Daoy (cell line): ENCODE measurements around the gene LINS1. TPM values are rescaled to one million over a fixed set of nuclear protein-coding genes. Genes with fewer than 3 reads are reported as not detected.
A peak's percentile ranks its signal among the peaks of the same experiment; 100 is the strongest.

Source experiments
- DNase-seq: peaks from one replicate; pipeline ENCODE4 v3.0.0-alpha.2; 2015; ENCODE audit warnings: low read depth
- total RNA-seq: library from RNA; depleted of rRNA; stranded (reverse); fragments of >200 nt; shearing (Covaris generic); gene quantifications from 2 replicates; pipeline ENCODE4 v1.2.3, GENCODE V29; 2014; rRNA removed

The LINS1 gene, protein sequence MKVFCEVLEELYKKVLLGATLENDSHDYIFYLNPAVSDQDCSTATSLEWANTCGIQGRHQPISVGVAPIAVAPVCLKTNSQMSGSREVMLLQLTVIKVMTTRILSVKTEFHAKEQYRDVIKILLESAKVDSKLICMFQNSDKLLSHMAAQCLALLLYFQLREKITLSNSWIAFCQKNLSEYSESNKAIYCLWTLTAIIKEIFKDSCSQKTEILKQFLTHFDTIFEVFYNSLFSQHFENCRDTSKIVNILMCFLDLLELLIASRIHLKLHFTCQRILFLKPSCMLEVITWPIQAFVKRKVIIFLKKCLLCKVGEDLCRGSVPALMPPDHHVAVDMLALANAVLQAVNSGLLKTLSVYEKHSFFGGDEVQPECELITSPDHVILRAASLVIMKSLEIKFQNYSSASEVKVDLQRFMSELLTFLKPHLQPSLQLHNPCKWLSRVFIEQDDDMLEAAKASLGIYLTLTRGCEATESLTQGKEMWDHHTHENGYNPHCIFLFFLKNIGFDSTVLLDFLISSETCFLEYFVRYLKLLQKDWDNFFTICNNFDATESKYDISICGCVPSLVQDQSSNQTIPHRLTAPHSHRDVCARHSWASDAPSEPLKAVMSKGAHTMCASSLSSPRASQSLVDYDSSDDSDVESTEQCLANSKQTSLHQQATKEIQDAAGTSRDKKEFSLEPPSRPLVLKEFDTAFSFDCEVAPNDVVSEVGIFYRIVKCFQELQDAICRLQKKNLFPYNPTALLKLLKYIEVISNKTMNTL
- 12.3 and 37.6 TPM in 2 replicates for total RNA-seq

DNA sequence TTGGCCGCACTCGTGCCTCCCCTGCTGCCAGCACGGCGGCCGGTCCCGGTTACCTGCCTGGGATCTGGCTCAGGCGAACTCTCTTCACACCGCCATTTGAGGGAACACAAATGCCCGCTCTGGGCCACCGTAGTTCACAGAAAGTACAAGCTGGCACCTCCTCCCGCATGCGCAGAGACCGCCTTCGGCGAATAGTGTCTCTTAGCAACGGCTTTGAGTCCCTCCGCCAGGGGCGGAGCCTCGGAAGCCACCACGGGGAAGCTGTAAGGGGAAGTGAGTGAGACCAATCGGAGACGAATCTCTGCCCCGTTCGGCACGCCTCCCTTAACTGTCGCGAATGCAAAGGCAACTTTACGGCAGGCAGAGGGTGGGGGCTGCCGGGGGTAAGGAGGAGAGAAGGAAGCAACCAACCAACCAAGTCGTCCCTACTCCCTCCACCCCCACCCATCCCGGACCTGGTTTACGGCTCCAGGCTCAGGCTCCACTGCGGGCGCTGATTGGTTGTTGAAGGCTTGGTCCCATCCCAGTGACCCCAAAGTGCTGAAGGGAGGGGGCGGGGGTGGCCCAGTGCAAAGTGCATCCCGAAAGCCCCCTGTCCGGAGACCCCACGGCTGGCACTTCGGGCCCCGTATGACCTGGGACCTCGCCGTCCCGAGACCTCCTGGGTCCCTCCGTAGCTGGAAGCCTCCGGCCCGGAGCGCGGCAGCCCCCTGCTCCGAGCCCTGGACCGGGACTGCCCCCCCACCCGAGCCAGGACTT is at the start of gene LINS1, which contains the start of gene ASB7:
Gene LINS1 (minus strand): TSS at position 121 of the 759 bp plus-strand sequence. CDS start 21,342 bp downstream, outside the sequence.
Gene ASB7 (plus strand): TSS at position 526 of the 759 bp plus-strand sequence. CDS start 9,628 bp downstream, outside the sequence.
- peak; percentile 100 for DNase-seq

DNA sequence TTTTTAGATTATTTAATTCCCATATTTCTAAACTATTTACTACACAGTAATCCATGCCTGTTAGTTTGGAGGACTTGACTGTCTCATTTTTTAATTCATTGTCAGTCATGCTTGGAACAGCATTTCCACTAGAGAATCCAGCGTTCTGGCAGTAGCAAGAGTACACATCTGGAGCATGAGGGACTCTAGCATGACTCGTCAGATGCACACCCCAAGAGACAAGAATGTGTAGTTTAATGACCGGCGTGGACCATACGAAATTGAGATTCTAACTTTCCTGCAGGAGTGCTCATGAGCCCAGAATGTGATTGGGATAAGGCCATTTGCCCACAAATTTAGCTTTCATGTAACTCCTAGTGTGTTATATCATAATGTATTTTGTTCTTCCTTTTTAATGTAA is 49.3 kb upstream of the LINS1 start:
- DNase-seq = no peak

DNA sequence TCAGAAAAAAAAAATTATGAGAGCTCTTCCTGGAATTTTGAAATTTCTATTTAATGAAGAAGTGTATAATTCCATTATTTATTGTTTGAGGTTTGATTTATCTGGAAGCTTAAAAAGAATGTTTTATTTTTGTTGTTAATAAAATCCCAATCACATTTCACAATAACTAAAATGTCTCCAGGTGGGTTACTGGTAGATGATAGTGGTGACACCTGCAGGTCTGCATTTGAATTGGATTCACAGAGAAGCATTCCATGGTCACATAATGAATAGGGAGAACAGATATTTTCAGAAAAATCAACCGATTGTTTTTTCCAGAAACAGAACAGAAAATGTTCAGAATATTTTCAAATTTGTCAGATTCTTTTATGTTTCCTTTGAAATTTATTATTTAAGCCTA is 48.7 kb upstream of the LINS1 start:
- no peak for DNase-seq

DNA sequence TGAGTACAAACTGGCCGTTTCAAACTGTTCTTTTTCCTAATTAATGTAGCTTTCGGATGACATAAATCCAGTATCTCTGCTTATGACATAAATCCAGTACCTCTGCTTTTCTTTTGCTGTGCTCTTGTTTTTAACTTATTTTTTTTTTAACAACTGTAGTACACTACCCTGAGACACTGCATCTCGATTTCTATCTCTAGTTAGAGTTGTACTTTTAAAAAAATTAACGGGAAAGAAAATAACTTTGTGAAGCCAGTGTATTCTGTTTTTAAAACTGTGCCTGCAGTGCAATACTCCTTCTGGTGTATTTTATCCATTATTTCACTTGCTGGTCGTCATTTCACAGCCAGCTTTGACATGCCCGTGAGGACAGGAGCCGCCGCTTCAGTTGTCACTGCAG is 47.0 kb upstream of the LINS1 start:
- no peak for DNase-seq

DNA sequence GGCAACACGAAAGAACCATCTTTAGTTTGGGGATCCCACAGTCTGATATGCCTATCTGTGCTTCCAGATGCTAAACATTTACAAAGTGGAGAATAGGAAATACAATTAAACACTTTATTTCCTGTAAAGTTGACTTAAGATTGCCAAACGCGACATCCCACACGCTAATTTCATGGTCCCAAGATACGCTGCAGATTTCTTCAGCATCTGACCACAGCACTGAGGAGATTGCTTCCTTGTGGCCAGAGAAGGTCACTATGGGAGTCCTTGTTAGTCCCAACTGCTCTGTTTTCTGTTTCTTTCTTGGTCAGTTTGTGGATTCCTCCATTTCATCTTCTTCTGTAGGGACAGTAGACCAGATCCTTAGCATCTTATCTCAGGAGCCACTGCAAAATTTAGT is 43.7 kb upstream of the LINS1 start:
- no peak for DNase-seq

DNA sequence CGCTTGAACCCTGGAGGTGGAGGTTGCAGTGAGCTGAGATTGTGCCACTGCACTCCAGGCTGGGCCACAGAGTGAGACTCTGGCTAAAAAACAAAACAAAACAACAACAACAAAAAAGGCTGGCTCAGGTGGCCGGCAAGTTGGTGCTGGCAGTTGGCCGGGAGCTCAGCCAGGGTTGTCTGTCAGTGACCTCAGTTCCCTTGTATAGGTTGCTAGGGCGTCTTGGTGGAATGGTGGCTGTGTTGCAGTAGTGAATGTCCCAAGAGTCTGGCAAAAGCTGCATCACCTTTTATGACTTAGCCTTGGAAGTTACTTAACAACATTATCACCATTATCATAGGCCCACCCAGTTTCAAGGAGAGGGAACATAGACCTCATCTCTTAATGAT is 41.0 kb upstream of the LINS1 start:
- no peak for DNase-seq

DNA sequence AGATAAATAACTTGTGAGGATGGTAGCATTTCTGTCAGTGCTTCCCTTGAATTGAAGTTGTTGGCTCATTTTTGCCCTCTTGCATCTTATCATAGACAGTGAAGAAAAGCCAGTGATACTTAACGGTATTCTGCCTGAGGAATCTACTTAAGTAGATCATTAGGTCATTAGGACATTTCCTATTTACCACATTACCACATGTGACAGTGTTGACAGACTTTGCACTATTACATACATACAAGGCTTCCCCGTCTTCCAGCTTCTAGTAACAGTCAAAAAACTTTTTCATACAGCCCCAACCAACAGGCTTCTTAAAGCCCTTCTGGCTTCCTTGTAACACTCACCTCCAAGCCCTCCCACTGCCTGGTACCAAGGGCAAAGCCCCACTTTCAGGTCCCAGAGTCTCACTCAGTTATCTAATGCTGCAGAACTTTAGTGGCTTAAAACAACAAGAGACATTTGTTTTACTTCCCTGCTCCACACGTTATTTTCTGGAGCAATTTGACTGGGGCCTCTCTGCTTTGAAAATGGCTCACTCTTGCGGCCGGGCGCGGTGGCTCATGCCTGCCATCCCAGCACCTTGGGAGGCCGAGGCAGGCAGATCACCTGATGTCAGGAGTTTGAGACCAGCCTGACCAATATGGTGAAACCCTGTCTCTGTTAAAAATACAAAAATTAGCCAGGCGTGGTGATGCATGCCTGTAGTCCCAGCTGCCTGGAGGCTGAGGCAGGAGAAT is 40.4 kb upstream of the LINS1 start:
- no peak for DNase-seq

DNA sequence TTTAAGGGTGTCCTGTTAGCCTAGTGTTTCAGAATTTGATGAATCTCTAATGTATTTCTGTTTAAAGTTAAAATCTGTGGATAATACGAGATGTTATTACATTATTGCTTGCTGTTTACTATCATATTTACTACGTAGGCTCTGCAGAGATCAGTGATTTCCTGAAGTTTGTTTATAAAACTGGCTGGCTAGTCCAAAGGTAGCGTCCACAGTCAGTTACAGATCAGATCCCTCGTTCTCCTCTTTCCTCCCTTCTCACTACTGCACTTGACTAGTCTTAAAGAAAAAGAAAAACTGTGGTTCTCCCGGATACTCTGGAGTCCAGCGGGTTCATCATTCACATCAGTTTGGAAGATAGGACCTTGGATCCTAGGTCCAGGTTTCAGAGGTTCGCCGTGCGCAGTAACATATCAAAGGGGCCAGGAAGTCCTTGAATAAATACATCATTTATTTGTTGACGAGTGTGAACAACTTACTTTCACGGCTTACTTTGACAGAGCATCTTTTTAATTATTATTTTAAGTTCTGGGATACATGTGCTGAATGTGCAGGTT is 36.3 kb upstream of the LINS1 start:
- DNase-seq = no peak

DNA sequence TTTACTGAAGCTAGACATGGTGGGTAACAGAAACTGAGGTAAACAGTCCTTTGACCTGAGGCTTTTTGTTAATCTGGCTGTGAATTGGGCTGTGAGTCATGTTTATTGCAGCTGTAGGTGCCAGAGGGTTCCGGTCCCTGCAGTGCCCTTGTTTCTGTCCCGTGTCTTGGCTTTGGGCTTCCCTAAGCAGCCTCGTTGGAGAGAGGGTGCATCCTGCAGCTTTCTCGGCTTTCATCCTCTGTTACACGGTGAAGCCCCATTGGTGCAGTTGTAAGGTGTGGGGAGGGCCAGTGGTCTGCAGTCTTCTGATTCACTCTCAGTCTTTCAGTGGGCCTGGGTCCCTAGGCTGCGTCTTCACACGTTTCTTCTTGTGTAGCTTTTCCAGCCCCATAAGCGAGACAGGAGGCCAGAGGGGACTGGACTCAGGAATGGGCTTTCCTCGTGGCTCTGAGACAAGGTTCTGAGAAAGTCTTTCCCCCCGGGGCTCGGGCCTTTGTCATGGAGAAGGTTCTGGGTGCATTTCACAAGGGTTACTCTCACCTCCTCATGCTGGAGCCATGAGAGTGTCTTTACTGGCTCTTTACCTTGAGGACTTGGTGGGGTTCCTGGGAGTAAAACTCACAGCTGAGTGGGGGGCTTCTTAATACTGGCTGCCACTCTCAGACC is 33.6 kb upstream of the LINS1 start:
- DNase-seq = peak; percentile 37

DNA sequence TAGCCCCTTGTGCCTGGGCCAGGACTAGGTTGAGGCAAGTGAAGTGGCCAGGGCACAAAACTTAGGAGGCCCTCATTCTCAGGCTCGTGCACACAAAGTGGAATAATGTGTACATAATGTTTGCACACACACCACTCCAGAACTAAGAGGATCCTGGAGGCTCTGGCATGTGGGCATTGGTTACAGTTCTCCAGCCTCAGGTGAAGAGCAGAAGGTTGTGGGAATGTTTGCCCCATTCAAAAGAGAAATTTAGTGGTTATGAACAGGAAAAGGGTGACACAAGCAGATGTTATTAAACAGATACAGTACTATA is 31.7 kb upstream of the LINS1 start:
- DNase-seq = no peak

DNA sequence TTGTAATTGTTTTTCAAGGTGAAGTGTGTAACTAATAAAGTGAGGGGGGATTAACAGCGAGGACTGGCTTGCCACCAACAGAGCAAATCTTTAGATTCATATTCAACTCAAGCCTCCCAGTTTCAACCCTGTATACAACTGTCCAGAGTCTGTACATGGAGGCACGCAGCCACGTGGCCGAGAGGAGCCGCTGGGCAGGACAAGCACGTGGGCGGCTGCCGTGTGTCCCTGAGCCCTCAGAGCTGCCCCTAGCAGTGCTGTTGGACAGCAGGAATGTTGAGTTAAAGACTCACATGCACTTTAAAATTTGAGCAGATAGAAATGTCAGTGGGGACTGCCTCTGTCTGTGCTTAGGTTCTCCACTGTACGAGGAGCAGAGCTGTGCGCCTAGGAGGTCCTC is 29.8 kb upstream of the LINS1 start:
- DNase-seq = no peak

DNA sequence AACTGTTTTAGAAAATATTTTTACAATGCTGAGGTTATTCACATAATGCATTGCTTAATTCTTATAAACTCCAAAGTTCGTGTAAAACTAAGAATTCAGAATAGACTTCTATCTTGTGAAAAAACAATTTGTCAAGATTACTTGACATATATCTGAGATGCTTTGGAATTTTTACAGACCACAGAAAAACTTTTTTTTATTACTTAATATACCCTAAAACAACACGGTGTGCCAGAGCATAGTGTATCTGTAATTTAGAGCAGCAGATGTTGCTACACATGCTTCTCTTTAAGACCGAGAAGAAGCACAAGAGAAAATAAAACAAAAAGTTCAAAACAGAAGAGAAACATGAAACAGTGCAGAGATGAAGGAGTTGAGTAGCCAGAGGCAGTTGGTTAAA is 26.8 kb upstream of the LINS1 start:
- no peak for DNase-seq

DNA sequence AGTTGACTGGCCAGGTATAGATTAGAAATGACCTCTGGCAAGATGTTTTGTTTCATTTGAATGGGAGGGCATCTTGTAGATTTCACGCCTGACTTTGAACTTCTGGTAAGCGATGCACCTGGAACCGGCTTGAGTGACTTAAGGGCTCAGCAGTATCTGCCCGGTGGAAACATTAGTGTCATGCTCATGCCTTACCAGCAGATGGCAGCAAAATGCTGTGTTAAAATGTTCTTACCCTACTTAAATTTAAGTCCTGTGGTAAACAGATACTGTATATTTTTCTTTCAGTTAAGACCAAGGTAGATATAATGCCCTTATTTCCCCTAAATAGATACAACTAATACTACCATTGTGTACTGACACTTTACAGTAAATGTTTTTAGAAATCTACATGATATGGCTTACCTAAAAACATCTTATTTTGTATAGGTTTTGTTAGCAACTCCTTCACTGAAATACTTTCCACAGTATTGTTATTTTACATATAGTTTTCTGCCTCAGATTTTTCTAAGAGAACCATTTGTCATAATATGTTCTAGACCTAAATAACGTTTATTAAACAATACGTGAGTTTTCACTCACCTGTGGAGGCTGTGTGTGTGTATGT is 25.9 kb upstream of the LINS1 start:
- peak; percentile 62 for DNase-seq

DNA sequence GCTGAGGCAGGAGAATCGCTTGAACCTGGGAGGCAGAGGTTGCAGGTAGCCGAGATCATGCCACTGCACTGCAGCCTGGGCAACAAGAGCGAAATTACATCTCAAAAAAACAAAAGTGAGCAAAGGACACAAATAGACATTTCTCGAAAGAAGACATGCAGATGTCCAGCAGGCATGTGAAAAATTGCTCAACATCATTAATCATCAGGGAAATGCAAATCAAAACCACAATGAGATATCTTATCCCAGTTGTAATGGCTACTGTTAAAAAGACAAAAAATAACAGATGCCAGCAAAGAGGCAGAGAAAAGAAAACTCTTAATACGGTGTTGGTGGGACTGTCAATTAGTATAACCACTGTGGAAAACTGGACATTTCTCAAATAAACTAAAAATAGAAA is 21.3 kb upstream of the LINS1 start:
- DNase-seq = no peak

DNA sequence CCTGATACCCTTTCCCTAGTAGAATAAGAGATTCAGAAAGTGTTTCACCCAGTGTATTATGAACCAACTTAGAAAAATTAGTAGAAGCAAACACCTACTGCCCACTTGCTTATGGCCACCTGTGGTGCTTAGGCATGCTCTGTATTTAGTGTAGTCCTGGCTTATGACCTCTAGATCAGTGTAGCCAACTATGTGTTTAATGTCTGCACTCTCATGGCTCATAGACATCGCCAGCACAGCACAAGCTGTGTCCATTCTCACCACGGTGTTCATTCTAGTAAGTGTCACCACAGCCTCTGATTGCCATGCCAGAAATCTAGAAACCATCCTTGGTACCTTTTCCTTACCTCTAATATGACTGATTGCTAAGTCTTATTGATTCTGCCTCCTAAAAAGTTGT is 14.7 kb upstream of the LINS1 start:
- no peak for DNase-seq

DNA sequence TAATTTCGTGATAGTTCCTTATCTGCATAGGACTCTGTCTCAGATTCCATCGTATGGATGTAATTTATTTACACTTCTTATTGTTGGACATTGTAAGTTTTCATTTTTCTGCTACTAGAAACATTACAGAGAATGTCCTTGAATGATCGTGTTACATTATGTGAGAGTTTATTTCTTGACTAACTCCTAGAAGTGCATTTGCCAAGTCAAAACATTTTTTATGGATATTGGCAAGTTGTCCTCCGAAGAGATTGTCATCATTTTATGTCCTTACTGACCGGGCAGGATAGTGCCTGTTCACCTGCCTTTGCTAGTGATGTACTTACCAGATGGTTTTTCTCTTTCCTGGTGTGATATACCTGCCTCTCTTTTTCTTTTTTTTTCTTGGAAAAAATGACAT is 13.8 kb upstream of the LINS1 start:
- no peak for DNase-seq

DNA sequence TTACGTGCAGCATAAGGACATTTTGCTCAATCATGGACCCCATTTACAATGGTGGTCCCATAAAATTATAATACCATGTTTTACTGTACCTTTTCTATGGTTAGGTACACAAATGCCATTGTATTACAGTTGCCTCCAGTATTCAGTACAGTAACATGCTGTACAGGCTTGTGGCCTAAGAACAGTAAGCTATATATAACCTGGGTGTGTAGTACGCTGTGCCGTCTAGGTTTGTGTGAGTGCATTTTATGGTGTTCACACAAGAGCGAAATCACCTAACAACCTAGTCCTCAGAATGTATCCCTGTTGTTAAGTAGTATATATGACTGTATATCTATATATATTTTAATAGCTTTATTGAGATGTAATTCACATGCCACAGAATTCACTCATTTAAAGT is 12.9 kb upstream of the LINS1 start:
- DNase-seq = no peak

DNA sequence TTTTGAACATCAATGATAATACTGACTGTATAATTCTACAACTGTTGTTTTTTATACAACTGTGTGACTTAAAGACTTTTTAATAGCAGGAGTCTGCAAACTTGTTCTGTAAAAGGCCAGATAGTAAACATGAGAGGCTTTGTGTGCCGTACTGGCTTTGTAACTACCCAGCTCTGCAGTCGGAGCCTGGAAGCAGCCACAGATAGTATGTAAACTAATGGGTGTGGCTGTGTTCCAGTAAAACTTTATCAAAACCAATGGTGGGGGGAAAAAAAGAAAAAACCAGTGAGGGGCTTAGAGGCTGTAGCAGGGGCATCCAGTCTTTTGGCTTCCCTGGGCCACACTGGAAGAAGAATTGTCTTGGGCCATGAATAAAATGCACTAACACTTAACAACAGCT is 12.4 kb upstream of the LINS1 start:
- no peak for DNase-seq

DNA sequence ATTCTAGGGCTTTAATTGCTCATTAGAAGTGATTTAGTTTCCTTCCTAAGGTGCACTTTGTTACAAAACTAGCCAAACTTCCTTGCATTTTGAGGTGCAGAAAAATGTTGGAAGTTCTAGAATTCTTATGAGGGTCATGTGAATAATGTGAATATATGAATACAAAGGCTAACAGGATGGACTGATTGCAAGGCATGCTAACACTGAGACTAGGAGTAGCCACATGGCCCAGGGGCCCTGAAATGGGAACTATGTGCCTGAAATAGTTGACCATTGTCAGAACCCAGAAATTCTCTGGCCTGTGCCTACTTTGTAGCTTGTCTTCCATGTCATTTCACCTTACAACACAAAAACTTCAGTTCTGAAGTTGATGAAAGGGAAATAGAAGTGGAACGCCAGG is 11.2 kb upstream of the LINS1 start:
- no peak for DNase-seq

DNA sequence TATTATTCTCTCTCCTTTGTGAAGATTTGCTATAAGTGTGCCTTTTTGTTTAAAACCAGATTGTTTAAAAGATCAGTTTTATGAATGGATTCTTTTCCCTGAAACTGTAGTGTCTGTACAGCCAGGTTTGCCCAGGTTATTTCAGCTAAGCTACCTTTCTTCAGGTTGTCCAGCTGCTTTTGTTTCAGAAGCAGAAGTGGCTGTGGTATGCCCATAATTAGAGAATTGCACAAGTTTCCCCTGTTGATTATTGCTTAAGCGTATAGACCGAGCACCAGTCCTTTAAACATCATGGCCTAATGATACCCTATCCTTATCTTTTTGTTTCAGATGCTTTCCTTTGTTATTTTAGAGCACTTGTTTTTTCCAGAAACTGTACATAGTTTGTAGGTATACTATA is 10.6 kb upstream of the LINS1 start:
- no peak for DNase-seq
